ENCODE data around the gene OASL. TPM values are rescaled to one million over a fixed set of nuclear protein-coding genes. Genes with fewer than 3 reads are reported as not detected.

The OASL gene
- polyA plus RNA-seq, 1 donor, result not detected

Other genes starting within 250 kb of the OASL start
- gene SPPL3, start 134.9 kb downstream of the OASL start, polyA plus RNA-seq (ENCODE audit: insufficient read length), result 49.2 TPM
- not detected for gene HNF1A, start 60.7 kb downstream of the OASL start, polyA plus RNA-seq (ENCODE audit: insufficient read length)
- gene C12orf43, start 22.8 kb downstream of the OASL start, polyA plus RNA-seq (ENCODE audit: insufficient read length), result 10.6 TPM
- 1.0 TPM for gene P2RX7, start 93.6 kb upstream of the OASL start, polyA plus RNA-seq (ENCODE audit: insufficient read length)
- 9.9 TPM for gene P2RX4, start 170.9 kb upstream of the OASL start, polyA plus RNA-seq (ENCODE audit: insufficient read length)

Data from forelimb muscle (tissue), 1 donor.